ENCODE measurements around the gene COL12A1.

The COL12A1 gene

GRCh38 chr6:75094614-75095200, 111.1 kb downstream of the COL12A1 start:
- no peak for DNase-seq

GRCh38 chr6:75091467-75092190, 114.2 kb downstream of the COL12A1 start:
- no peak for DNase-seq

GRCh38 chr6:75090576-75090975, 115.3 kb downstream of the COL12A1 start:
- no peak for DNase-seq

- no peak for DNase-seq
Observed at GRCh38 chr6:75089921-75090320, 115.9 kb downstream of the COL12A1 start.

- DNase-seq: no peak
Observed at GRCh38 chr6:75089151-75089897, 116.5 kb downstream of the COL12A1 start.

- DNase-seq: no peak
Observed at GRCh38 chr6:75085931-75086635, 119.8 kb downstream of the COL12A1 start.

- DNase-seq: no peak
Observed at GRCh38 chr6:75084872-75085381, 120.9 kb downstream of the COL12A1 start.

- no peak for DNase-seq
Observed at GRCh38 chr6:75084018-75084417, 121.8 kb downstream of the COL12A1 start.

GRCh38 chr6:75081921-75082320, 123.9 kb downstream of the COL12A1 start:
- DNase-seq: no peak

GRCh38 chr6:75081047-75081446, 124.8 kb downstream of the COL12A1 start:
- no peak for DNase-seq

- DNase-seq: no peak
Observed at GRCh38 chr6:75079589-75079988, 126.3 kb downstream of the COL12A1 start.

- DNase-seq: no peak
Observed at GRCh38 chr6:75077701-75078100, 128.2 kb downstream of the COL12A1 start.

- DNase-seq: no peak
Observed at GRCh38 chr6:75076009-75076408, 129.8 kb downstream of the COL12A1 start.

- no peak for DNase-seq
Observed at GRCh38 chr6:75070244-75070643, 135.6 kb downstream of the COL12A1 start.

GRCh38 chr6:75065523-75065922, 140.3 kb downstream of the COL12A1 start:
- no peak for DNase-seq

- DNase-seq: no peak
Observed at GRCh38 chr6:75052491-75052890, 153.4 kb downstream of the COL12A1 start.

- DNase-seq: no peak
Observed at GRCh38 chr6:75049308-75049707, 156.5 kb downstream of the COL12A1 start.

GRCh38 chr6:75044846-75045245, 161.0 kb downstream of the COL12A1 start:
- no peak for DNase-seq

- no peak for DNase-seq
Observed at GRCh38 chr6:75041381-75041780, 164.5 kb downstream of the COL12A1 start.

Measured in NCI-H1930 (cell line).